ENCODE measurements around the gene SLC30A3.

SLC30A3 gene

DNA sequence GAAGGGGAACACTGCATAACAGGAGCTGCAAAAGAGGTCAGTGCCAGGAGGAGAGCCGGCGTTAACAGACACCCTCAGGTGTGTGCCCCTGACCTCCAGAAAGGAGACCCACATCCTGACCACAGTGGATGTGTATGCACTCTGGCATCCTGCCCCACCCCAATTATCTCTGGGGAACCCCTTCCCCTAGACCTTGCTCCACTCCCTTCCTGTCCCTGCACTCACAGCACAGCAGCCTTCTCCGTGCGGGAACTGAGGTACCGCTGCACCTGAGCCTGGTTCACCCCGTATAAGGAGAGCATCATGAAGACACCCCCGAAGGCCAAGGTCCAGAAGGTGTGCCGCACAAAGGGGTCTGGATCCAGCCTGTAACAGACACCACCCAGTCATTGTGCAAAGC, 58.3 kb downstream of the SLC30A3 start:
- DNase-seq (ENCODE audit: low spot score), result no peak

DNA sequence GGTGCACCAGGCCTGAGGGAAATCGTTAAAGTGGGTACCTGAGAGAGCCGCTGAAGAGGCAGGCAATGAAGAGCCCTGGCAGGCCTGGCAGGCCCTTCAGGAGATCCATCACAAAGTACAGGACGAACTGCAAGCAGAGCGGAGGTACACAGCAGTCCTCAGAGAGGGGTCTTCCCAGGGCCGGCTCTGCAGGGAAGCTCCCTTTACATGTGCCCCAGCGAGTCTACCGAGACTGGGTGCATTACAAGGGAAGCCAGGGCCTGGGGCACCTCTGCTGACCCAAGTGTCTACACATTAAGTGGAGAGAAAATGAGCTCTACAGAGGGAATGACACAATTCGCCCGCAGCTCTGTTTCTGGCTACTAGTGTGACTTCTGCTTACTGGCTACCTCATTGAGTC, 59.1 kb downstream of the SLC30A3 start:
- no peak for DNase-seq (ENCODE audit: low spot score)

Measured in D341Med (cell line).